Ramos (cell line): ENCODE measurements around the gene SORCS2.

Source experiments
- in situ Hi-C: fragments of 300-500 bp; cut with MboI; formaldehyde crosslinking; loops from one replicate; pipeline ENCODE4 v1.14.3; 2022; ENCODE audit warnings: low sequenced_read_pairs; ENCODE audit not compliant: unreplicated experiment

SORCS2 gene

DNA sequence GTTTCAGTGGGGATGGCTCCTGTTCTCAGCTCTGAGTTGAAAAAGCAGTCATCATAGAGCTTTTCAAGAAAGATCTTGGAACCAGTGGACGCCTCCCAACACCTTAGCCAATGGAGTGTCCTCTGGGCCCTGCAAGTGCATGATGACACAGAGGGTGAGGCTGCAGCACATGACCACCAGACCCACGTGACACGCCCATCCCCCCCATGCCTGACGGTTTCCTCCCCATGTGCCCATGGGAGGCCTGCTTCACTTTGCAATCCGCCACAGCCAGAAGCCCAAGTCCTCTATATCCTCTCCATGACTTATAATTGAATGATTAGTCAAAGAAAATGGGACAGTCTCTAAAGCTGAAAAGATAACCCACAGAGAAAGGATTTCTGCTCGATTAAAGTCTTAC is 560.3 kb downstream of the SORCS2 start:
- in situ Hi-C loops, result no loop called here

DNA sequence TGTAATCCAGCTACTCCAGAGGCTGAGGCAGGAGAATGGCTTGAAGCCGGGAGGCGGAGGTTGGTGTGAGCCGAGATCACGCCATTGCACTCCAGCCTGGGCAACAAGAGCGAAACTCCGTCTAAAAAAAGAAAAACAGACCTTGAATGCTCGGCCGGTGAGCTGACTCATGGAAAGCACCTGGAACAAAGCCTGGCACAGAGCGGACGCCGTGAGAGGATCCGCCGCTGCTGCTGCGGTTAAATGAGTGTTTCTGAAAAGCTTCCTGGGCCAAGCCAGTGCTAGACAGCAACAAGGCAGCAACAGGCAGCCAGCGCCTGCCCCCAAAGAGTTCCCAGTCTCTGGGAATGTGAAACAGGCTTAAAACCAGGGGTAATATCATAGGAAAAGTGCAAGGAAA is 560.9 kb downstream of the SORCS2 start:
- in situ Hi-C loops, result no loop called here

DNA sequence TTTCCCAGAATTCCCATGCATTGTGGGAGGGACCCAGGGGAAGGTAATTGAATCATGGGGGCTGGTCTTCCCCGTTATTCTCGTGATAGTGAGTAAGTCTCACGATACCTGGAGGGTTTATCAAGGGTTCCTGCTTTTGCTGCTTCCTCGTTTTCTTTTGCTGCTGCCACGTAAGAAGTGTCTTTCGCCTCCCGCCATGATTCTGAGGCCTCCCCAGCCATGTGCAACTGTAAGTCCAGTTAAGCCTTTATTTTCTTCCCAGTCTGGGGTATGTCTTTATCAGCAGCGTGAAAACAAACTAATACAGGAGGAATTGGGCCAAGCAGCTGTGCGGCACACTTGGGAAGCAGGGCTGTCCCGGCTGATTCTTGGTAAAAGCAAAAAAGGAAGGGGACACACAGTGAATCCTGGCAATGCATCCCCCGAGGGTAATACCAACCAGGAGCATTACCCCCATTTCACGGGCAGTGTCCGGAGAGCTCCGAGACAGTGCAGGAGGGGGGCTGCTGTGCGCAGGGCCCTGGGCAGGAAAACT is 561.7 kb downstream of the SORCS2 start:
- in situ Hi-C loops, result no loop called here

DNA sequence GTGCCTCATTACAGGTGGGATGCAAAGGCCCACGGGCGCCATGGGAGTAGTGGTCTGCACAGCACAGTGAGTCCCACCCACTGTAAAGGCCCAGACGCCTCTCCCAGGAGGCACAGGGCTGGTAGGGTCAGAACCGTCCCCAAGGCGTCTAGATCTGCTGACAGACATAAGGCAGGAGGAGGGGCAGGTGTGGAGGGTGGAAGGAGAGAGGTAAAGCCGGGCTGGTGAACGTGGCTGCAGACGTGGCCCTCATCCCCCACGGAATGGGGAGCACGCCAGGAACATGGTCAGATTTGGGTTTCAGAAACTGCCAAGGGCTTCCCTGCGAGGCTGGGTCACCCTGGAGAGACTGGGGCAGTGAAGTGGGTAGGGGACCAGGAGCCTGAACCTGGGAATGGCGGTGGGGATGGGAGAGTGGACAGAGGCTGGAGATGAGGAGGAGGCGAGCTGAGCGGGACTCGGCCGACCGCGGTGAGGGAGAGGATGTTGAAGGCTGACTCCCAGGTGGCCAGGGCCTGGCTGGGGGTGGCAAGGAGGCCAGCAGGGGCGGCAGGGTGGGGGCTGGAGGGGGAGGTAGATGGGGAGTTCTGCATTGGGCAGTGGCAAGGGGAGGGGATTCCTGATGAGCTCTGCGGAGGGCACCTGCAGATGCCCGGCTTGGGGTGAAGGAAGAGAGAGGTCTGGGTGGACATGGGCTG is 562.4 kb downstream of the SORCS2 start:
- in situ Hi-C loops, result no loop called here

DNA sequence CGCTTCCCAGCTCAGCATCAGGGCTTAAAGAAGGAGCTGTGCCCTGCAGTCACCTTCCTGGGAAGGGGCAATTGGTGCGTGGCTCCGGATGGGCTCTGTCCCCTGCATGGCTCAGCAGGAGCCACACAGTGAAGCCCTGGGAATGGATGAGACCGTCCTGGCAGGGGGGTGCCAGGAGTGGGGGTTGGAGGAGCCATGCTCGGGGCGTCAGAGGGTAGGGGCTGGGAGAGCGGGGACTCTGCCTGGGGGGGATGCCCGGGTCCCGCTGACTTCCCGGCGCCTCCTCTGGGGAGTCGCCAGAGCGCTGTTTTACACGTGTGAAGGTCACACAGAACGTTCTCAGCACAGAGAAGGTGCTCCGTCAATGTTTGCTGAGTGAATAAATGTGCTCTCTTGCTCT is 563.2 kb downstream of the SORCS2 start:
- in situ Hi-C loops, result no loop called here

DNA sequence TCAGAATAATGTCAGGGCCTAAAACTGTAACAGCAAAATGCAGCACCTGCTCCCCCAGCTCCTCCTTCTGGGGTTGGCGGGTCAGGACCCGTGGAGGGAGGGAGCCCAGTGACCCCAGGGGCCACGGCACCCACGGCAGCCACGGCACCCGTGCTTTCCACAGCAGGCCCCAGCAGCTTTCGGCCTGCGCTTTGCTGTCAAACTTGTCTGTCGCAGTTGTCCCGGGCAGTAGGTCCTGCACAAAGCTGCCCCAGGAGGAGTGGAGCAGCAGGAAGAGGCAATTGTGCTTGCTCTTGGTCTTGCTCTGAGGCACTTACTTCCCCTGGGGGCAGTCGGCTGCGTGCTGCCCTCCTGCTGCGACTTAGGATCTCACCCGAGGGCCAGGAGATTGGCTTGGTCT is 563.7 kb downstream of the SORCS2 start:
- in situ Hi-C loops, result no loop called here

DNA sequence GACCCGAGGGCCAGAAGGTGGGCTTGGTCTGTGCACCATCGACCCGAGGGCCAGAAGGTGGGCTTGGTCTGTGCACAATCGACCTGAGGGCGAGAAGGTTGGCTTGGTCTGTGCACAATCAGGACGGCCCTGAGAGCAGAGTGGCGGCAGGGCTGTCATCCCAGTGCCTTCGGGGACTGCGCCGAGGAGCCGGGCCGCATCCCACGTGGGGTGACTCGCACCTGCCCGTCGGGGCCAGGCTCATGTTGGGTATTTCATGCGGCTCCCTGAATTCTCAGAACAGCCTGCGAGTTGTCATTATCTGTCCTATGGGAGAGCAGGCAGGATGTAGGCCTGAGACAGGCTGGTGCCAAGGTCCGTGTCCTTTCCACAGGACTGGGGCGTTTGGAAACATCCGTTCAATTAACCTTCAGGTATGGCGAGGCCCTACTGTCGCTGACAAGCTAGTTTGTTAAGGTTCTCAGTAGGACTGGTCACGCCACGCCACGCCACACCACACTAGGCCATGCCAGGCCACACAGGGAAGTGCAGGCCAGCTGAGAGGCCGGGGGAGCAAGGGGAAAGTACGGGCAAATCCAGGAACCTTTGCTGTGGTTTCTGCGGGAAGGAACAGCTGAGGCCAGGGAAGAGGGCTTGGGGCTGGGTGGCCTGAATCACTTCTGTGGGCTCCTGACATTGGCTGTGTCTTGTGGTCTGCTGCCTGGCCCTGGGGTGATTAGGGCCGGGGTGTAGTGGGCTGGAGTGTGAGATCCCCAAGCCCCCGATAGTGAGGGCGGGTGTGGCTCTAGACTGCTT is 564.4 kb downstream of the SORCS2 start:
- in situ Hi-C loops, result no loop called here

DNA sequence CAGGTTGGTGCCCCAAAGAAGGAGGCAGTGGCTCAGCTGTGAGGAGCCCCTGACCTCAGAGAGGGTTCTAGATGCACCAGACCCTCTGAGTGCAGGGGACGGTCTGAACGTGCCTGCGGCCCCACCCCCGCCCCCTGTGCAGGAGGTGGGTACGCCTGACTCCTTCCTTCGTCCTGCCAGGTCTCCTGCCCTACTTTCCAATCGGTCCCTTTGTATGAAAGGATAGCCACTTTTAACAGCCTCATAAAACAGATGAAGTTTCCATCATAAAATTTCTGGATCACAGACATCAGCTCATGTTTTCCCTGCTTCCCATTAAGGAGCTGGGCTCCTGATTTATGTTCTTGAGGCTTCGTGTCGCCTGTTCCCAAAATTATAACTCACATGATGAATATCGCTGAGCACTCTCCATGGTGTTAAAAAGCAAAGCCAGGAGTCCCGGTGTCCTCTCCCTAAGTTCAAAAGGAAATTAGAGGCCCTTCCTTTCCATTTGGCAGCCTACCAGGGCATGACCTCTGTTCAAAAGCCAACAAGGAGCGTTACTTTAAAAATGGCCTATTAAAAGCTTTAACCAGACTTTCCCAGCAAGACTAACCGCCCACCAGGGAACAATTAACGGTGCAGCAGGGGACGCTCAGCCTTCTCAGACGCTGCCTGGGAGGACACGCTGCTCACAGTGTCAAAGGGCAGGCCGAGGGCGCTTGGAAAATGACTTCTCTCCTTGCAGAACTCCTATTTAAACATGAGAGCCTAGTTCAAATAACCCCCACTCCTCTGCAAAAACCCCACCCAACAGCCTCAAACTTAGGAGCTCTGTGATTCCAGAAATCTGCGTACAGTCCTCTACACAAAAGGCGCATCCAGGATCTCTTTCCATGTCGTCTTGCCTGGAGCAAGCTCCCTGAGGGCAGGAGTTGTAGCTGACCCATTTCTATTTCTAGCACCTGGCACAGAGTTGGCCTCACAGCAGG is 565.4 kb downstream of the SORCS2 start:
- in situ Hi-C loops, result no loop called here

DNA sequence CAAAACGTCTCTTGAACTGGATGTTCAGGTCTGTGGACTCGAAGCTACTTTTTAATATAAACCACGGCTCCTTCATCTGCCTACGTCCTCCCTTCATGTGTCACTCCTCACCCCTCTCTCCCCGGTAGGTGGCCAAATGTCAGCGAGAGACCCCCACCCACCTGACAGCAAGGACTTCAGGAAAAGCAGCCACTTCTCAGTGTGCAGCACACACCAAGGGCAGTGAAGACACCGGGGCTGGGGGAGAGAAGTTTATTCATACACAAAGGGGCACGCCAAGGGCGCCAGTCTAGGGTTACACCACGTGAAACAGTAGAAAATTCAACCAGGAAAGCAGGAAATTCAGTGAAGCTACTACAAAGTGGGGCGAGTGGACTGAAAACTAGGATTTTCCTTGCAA is 566.1 kb downstream of the SORCS2 start:
- in situ Hi-C loops, result no loop called here

DNA sequence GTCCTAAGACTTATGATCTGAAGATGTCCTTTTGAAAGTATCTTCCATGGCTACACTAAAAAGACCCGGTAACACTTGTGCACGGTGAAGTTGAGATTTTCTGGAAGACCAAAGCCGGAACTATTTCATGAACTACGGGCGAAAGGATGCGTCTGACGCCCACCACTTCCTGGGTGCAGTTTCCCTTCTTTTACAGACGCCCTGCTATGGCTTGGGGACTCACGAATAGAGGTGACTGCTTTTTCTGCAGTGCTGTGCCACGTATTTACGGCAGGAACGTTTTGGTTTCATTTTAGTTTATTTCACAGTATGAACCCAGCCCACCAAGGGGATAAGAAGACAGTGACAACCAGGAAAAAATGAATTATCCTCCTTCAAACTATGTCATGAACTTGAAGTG is 566.9 kb downstream of the SORCS2 start:
- in situ Hi-C loops, result no loop called here

DNA sequence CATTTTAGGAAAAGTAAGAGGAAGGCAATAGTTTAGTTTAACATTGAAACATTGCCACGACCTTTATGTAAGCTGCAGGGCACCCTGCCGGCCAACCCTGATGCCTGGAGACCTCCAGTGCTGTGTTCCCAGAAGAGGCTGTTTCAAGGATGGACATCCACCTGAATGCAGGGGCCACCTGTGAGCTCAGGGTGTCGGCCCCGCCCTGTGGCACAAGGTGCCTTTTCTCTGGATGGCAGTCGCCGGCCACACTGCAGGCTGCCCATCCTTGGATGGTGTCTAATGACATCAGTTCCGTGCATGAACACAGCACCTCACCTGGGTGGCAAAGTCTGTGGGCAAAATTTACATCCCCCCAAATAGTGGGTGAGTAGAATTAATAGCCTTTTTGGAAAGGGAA is 567.3 kb downstream of the SORCS2 start:
- in situ Hi-C loops, result no loop called here

DNA sequence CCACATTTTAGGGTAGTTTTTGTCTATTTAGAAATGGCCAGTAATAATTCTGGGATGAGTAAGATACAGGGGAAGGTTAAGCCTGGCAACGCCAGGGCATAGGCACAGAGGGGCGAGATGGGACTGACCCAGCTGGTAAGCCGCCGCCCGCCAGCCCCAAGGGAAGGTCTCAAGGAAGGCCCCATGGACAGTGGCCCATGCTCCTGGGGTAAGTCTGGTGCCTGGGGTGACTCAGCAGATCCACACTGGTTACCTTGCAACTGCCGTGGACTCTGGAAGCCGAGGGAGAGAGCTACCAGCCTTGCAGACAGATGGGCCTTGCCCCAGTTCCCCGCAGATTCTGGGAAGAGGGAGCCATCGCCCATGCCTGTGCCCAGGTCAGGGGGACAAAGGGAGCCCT is 567.9 kb downstream of the SORCS2 start:
- in situ Hi-C loops, result no loop called here

DNA sequence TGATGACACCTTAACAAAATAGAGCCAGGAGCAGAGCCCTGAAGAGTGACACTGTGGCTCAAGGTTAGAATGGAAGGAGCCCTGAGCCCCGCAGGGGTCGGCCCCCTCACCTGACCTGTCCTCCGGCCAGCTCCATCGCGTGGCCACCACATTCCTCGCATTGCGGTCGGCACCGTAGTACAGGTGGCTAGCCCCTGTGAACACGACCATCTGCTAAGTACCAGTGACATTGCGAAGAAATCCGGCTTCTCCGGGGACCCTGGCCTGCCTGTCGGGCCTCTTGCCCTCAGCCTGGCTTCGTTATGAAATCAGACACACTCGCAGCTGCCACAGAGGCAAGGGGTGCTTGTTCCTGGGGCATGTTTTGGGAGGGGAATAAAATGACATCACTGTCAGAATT is 568.4 kb downstream of the SORCS2 start:
- in situ Hi-C loops, result no loop called here

DNA sequence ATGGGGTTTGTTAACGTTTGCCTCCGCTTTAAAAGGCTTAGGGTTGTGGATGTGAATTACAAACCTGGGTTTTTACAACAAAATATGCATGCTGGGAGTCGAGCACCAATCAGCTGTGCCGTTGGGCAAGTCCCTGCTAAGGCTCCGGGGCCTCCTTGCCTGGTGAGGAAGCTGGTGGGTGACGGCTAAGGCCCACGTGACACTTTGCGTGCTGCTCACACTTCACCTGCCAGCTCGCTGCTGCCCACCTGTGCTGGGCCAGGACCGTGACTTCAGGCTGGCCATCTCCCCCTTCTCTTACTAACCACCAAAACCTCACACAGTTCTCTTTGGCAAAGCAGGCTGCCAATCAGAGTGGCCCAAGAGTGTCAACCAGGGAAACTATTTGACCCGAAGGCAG is 569.0 kb downstream of the SORCS2 start:
- in situ Hi-C loops, result no loop called here

DNA sequence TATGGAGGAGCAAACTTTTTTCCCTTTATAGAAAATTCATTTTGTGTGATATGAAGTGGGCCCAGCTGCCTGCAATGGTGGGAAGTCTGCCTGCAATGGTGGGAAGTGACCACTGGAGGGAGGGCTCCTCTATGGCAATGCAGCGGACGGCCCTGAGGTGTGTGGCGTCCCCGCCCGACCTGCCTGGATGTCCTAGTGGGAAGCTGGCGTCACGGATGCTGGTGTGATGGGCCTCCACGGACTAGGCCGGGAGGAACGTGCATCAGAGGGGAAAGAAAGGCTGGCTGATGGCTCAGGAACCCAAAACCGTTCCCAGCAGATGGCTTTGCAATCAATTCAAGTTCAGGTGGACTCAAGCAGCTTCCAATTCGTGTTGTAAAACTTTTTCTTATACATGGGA is 569.4 kb downstream of the SORCS2 start:
- in situ Hi-C loops, result no loop called here

DNA sequence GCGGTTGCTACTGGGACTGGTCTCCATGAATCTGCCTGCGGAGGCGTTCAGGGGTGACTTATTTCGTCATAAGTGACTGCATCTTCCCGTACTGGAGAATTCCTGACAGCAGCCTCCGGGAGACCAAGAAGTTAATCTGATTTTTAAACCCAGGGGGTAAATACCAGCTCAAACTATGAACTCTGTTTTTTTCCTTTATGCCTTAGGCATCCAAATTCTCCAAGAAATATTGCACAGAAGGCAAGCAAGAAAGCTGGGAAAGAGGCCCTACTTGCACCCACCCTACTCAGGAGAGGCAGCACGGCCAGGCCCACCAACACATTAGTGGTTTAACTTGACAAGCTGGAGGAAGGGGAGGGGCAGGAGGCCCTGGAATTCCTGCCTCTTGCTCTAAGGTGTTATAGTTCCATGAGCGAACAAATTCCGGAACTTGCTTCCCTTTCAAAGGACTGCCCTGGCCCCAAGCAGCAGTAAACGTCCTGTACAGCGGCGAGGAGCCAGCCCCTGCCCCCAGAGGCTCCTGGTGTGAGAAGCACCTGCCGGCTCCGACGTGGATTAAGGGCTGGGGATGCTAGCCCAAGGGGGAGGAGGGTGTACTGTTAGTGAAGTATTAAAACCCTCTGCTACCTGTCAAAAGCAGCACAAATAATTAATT is 570.2 kb downstream of the SORCS2 start:
- in situ Hi-C loops, result no loop called here

DNA sequence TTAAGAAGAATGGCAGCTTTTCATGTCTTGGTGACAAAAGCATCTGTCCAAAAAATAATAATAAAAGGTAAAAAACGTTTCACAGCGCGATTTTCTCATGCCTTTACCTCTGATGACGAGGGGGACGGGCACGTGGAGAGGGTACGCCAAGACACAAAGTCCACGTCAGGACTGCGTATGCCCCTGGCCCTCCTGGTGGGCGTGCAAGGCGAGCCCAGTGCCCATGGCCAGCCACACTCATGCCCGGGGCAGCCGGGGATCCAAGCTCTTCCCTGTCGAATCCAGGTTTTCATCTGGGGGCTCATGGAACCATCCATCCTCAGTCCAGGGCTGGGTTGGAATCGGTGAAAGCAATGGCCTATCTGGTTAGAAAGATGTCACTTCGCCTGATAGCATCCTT is 570.8 kb downstream of the SORCS2 start:
- in situ Hi-C loops, result no loop called here

DNA sequence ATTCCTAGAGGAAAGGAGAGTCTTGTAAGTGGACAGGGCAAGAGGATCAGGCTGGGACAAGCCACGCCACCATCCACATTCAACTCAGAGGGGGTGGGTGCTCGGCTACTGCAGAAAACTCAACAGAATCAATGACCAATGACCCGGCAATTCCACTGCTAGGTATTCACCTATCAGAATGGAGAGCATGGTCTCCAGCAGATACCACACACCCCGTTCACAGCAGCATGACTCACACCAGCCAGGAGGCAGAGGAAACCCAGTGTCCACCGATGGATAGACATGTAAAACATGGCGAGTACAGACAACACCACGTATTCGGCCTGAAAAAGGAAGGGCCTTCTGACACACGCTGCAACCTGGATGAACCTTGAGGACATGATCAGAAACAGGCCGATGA is 571.5 kb downstream of the SORCS2 start:
- in situ Hi-C loops, result no loop called here

DNA sequence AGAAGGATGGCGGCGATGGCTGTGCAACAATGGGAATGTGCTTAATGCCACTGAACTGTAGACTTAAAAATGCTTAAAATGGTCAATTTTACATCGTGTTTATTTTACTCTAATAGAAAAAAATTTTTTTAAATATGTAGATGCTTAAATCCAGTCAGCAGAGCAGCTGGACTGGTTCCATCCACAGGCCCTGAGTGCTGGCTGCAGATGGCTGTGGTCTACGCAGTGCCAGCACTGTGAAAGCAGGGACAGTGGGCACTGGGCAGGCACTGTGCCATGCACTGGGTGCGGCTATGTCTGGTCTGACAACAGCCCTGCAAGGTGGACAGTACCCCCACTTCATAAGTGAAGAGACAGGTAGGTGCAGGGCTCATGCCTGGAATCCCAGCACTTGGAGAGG is 572.1 kb downstream of the SORCS2 start:
- in situ Hi-C loops, result no loop called here

DNA sequence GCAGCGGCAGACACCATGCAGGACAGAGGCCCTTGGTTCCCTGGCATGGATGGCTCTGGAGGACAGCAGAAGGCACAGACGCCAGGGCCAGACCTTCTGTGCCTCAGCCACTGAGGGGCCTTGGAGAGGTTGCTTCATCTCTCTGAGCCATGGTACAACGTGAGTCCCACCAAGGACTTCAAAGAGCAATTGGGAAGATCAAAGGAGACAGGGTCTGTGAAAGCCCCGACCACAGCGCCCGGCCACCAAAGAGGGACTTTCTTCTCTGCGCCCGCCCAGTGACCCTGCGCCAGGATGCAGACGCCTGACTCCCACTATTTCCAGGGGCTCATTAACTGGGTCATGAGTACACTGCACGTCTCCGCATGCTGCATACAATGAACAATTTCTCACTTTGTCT is 573.3 kb downstream of the SORCS2 start:
- in situ Hi-C loops, result no loop called here
